HG03378 (cell line): ENCODE data around the gene CERS6.
"Not testable (repeated sequence)": the region's sequence is repeated elsewhere in the genome, so short reads cannot be mapped to it uniquely, and the experiment has no call there.

Experiments used
- ATAC-seq: cut with Tn5 transposase; IDR thresholded peaks from one replicate; pipeline ENCODE4 v1.9.1; 2021; ENCODE audit warnings: mild to moderate bottlenecking, moderate library complexity; ENCODE audit not compliant: unreplicated experiment

CERS6 gene, protein sequence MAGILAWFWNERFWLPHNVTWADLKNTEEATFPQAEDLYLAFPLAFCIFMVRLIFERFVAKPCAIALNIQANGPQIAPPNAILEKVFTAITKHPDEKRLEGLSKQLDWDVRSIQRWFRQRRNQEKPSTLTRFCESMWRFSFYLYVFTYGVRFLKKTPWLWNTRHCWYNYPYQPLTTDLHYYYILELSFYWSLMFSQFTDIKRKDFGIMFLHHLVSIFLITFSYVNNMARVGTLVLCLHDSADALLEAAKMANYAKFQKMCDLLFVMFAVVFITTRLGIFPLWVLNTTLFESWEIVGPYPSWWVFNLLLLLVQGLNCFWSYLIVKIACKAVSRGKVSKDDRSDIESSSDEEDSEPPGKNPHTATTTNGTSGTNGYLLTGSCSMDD

GRCh38 chr2:168455645-168456520, at the start of gene CERS6:
TSS of gene CERS6 (plus strand) at chr2:168456272. CDS start at chr2:168456449, 177 bp downstream.
- ATAC-seq, result peak; percentile 83

- not testable (repeated sequence) for ATAC-seq
Observed at GRCh38 chr2:168412301-168412700, 43.8 kb upstream of the CERS6 start.

GRCh38 chr2:168413101-168413500, 43.0 kb upstream of the CERS6 start:
- ATAC-seq, result not testable (repeated sequence)

DNA sequence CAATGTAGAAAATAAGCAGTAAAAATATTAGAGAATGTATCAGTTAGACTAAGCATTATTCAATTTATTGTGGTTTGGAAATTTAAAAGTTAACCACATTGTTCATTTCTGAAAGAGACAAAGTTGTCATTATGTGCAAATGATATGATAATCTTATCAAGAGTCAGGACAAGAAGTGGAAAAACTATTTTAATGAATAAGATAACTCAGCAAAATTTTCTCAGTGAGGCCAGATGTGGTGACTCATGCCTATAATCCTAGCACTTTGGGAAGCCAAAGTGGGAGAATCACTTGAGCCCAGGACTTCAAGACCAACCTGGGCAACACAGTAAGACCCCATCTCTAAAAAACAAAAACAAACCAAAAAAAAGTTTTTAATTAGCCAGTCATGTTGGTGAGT, 39.5 kb upstream of the CERS6 start:
- ATAC-seq, result no peak

DNA sequence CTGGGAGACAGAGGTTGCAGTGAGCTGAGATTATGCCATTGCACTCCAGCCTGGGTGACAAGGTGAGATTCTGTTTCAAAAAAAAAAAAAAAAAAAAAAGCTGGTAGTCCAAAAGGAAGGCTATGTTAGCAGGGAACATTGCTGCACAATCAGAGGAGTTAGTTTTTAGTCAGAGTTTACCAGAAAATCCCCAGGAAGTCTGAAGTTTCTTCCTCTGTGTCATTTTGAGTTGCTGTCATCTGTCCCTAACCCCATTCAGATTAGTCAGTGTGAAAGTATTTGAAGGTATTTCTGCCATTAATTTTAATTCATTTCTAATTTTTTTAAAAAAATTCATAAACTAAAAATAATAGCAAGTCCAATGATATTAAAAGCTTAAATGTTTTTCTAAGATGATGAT, 33.5 kb upstream of the CERS6 start:
- peak; percentile 90 for ATAC-seq

DNA sequence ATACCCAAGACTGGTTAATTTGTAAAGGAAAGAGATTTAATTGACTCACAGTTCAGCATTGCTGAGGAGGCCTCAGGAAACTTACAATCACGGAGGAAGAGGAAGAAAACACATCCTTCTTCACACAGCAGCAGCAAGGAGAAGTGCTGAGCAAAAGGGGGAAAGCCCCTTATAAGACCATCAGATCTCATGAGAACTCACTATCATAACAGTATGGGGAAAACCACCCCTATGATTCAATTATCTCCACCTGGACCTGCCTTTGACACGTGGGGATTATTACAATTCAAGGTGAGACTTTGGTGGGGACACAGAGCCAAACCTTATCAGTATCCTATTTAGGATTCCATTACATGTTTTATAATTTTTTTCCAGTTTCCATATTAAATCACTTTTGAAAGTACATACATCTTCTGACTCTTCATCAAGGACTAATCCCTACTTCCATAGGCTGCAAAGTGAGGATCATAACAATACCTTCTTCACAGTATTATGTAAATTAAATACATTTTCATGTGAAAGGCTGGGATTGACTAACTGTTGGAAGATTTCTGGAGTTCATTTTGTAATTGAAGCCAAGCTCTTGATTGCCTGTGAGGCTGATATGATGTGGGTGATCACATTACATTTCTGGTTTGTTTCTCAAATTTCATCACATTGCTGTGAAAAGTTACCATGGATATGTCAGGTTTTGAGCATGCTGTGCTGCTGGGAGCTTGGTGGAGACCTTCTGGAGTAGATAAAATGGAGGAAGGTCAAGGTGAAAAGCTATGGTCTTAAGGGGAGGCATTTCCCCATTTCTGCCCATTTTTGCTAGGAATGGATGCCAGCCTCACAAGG, 31.7 kb upstream of the CERS6 start:
- no peak for ATAC-seq

GRCh38 chr2:168424971-168425370, 31.1 kb upstream of the CERS6 start:
- no peak for ATAC-seq

DNA sequence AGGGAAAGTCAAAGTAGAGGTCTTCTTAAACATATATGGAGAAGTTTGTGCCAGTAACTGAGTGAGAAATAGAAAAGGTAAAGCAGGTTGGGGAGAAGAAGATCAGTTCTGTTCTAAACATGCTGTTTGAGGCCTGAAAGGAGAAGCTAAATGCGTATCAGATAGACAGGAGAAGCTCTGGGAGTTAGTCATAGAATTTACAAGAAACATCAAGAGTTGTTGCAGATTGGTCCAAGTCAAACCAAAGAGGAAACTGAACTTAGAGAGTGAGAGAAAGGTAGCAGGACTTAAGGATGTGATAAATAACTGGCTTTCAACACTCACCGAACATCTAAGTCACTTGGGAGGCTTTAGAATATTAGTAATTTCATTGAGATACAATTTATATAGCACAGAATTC, 29.2 kb upstream of the CERS6 start:
- ATAC-seq, result no peak

- no peak for ATAC-seq
Observed at GRCh38 chr2:168427451-168427850, 28.6 kb upstream of the CERS6 start.

GRCh38 chr2:168428431-168428830, 27.6 kb upstream of the CERS6 start:
- no peak for ATAC-seq

GRCh38 chr2:168429988-168430387, 26.1 kb upstream of the CERS6 start:
- ATAC-seq, result no peak

DNA sequence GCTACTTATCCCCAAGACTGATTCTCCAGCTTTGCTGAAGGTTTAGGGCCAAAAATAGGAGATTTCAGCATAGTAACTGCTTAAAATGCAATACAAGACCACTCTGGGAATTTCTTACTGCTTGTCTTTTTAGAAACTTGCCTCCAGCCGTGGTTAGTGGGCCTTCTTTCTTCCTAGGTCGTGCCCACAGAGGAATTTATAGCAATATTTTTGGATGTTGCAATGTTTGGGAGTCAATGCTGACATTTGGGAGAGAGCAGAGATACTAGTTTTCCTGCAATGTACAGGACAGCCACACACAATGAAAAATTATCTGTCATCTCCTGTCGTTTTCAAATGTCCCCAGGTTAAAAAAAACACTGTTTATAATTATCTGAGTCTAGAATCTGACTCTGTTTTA, 25.6 kb upstream of the CERS6 start:
- ATAC-seq, result no peak

GRCh38 chr2:168431301-168432024, 24.6 kb upstream of the CERS6 start:
- no peak for ATAC-seq

GRCh38 chr2:168432100-168432499, 24.0 kb upstream of the CERS6 start:
- no peak for ATAC-seq

GRCh38 chr2:168432565-168433186, 23.4 kb upstream of the CERS6 start:
- no peak for ATAC-seq

- no peak for ATAC-seq
Observed at GRCh38 chr2:168433527-168433926, 22.5 kb upstream of the CERS6 start.

DNA sequence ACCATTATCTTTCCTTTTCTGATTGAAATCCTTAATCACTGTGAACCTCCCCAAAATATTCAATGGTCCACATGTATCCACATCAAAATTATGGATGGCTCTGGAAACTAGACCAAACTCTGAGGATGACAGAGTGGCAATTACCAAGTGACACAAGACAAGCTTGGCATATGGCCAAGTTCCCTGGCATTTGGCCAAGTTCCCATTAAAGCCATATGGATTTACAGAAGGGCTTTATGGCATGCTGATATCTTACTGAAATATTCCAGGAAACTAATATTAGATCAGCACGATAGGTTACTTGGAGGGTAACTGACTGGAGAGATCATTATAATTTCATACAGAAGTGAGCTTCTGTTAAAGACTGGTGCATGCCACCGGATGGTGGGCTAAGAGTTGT, 21.9 kb upstream of the CERS6 start:
- no peak for ATAC-seq

- no peak for ATAC-seq
Observed at GRCh38 chr2:168436840-168437239, 19.2 kb upstream of the CERS6 start.

DNA sequence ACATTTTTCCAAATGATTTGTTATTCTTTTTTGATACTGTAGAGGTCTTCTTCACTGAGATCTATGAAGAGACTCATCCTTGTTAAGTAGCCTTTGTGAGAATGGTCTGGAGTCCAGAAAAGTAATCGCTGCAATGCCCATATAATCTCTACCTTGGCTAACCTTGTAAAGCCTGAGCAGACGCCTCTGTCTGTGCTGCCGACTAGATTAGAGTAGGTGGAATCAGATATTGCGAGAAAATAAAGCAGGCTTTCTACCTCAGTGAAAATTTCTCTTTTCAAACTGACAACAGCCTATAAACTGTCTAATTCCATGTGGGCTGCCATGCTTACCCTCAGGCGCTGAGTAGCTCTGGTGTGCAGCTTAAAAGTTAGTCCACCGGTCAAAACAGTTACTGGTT, 17.5 kb upstream of the CERS6 start:
- ATAC-seq, result no peak

- ATAC-seq, result no peak
Observed at GRCh38 chr2:168439536-168439935, 16.5 kb upstream of the CERS6 start.
